PC-3 (cell line): ENCODE data around the gene SPG7.

Experiments used
- CTCF ChIP-seq: fragments of 300-600 bp; sonication (generic); conservative IDR thresholded peaks from 2 replicates; pipeline ENCODE4 v1.5.1; 2017; ENCODE audit warnings: antibody characterized with exemption, low read depth, mild to moderate bottlenecking, low read length
- EZH2 ChIP-seq: fragments of 300-600 bp; sonication (generic); IDR thresholded peaks from one replicate; pipeline ENCODE4 v1.6.1; 2017; ENCODE audit warnings: antibody characterized with exemption, mild to moderate bottlenecking, low read length; ENCODE audit not compliant: unreplicated experiment

- TF ChIP-seq EZH2 (no peak), CTCF (no peak)
These were observed 15.6 kb downstream of the SPG7 start for GRCh38 chr16:89523680-89524344.
